Measurements from ENCODE around the gene AKAP8L. TPM values are rescaled to one million over a fixed set of nuclear protein-coding genes. Genes with fewer than 3 reads are reported as not detected.

The AKAP8L gene
- total and polyA plus RNA-seq, 9 of the 15 experiments (the other 6 are each of a cell fraction or from before 2014, with no cell fraction given): 2.4 to 116 (median 70.7) TPM

DNA sequence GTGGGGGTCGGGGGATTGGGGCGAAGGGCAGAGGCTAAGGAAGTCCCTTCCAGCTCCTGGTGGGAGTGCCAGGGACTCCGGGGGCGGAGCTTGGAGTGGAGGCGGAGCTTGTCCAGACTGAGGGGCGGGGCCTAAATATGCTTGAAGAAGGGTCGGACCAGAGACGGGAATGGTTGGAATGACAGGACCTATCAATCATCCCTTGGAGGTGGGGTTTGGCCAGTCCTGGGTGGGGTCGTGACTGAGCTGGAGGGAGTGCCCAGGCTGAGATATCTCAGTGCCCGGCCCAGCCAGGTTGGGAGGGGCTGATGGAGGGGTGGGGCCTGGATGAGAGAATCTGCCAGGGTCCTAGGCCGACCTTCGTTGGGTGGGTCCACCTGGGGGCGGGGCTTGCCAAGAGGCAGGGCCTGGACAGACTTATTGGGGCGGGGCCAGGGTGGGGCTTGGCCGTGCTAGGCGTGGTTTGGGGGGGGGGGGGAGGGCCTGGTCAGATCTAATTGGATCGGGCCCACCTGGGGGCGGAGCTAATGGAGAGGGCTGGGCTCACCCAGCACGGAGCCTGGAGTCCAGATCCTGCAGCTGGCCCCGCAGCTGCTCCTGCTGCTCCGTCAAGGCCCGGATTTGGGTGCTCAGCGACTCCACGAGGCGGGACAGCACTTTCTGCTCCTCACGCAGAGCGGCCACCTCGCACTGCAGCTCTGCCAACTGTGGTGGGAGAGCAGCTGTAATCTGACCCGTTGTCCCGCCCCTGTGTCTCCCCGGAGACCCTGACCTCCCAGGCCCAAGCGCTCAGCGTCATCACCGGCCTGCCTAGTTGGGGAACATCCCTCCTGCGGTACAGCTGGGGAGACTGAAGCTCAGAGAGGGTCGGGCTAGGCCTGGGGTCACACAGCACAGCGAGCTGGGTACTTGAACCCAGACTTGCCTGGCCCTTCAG, 33.6 kb upstream of the AKAP8L start (continued):
- no peak for TF ChIP-seq EP400 (IDR thresholded peaks at IDR 0.05)
- TF ChIP-seq, protein P1, sequence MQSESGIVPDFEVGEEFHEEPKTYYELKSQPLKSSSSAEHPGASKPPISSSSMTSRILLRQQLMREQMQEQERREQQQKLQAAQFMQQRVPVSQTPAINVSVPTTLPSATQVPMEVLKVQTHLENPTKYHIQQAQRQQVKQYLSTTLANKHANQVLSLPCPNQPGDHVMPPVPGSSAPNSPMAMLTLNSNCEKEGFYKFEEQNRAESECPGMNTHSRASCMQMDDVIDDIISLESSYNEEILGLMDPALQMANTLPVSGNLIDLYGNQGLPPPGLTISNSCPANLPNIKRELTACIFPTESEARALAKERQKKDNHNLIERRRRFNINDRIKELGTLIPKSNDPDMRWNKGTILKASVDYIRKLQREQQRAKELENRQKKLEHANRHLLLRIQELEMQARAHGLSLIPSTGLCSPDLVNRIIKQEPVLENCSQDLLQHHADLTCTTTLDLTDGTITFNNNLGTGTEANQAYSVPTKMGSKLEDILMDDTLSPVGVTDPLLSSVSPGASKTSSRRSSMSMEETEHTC (IDR thresholded peaks at IDR 0.05): no peak
- no peak for TF ChIP-seq ETV1 (tag; conservative IDR thresholded peaks at IDR 0.05; ENCODE audit: low read depth)
- no peak; the same call in 1 of the 2 replicates for TF ChIP-seq ETS1 (conservative IDR thresholded peaks at IDR 0.05; ENCODE audit: control insufficient read depth, low read depth, low read length)
- TF ChIP-seq ZNF165 (CRISPR knock-in tag; IDR thresholded peaks at IDR 0.05; ENCODE audit: borderline replicate concordance): no peak
- TF ChIP-seq CREM (IDR thresholded peaks at IDR 0.05; ENCODE audit: low read depth): peak; percentile 53; the same call in 1 of the 2 replicates
- TF ChIP-seq PCBP2 (IDR thresholded peaks at IDR 0.05; ENCODE audit: low read depth, low read length, poor library complexity, severe bottlenecking): no peak
- no peak for TF ChIP-seq HMGXB4 (CRISPR knock-in tag; IDR thresholded peaks at IDR 0.05)
- TF ChIP-seq XRCC5 (IDR thresholded peaks at IDR 0.05; ENCODE audit: low read depth, low read length): no peak
- TF ChIP-seq CCNT2 (IDR thresholded peaks at IDR 0.05; ENCODE audit: borderline replicate concordance, extremely low read depth, insufficient read length, low read depth, low read length): peak; percentile 25
- peak in 1 of 2 experiments; percentile 61; a peak in 1 of 4 replicates for TF ChIP-seq TEAD1 (CRISPR knock-in tag; IDR thresholded peaks at IDR 0.05)
- TF ChIP-seq ZBED1 (IDR thresholded peaks at IDR 0.05): no peak
- TF ChIP-seq ZEB2 (IDR thresholded peaks at IDR 0.05): no peak
- no peak for TF ChIP-seq THRAP3 (IDR thresholded peaks at IDR 0.05; ENCODE audit: borderline replicate concordance)
- peak; percentile 36; the same call in 1 of the 2 replicates for TF ChIP-seq RFX1 (IDR thresholded peaks at IDR 0.05)
- no peak for TF ChIP-seq HMG20B (CRISPR knock-in tag; IDR thresholded peaks at IDR 0.05)
- TF ChIP-seq ZNF217 (CRISPR knock-in tag; IDR thresholded peaks at IDR 0.05): no peak
- TF ChIP-seq MCM3 (IDR thresholded peaks at IDR 0.05): no peak
- no peak for TF ChIP-seq MTA2 (IDR thresholded peaks at IDR 0.05; ENCODE audit: low read depth)
- TF ChIP-seq ZC3H8 (IDR thresholded peaks at IDR 0.05): no peak
- TF ChIP-seq IRF1 (CRISPR knock-in tag; IDR thresholded peaks at IDR 0.05; ENCODE audit: borderline replicate concordance): no peak
